GM21423 (cell line): ENCODE results near the gene CCDC117.

ENCODE experiments used
- ATAC-seq: cut with Tn5 transposase; IDR thresholded peaks from one replicate; pipeline ENCODE4 v1.9.1; 2021; ENCODE audit warnings: mild to moderate bottlenecking, moderate library complexity; ENCODE audit not compliant: unreplicated experiment

The CCDC117 gene

GRCh38 chr22:28769394-28770085 is 3.0 kb upstream of the CCDC117 start:
- ATAC-seq = no peak

- no peak for ATAC-seq
Measured at GRCh38 chr22:28771195-28771791, 1.2 kb upstream of the CCDC117 start.

- ATAC-seq = peak; percentile 28
Measured at GRCh38 chr22:28773461-28773867, 969 bp downstream of the CCDC117 start.

- no peak for ATAC-seq
Measured at GRCh38 chr22:28774378-28774777, 1.9 kb downstream of the CCDC117 start.

GRCh38 chr22:28779833-28780232 is 7.3 kb downstream of the CCDC117 start:
- no peak for ATAC-seq

GRCh38 chr22:28780296-28780695 is 7.8 kb downstream of the CCDC117 start:
- ATAC-seq = no peak

- no peak for ATAC-seq
Measured at GRCh38 chr22:28783786-28784671, 11.5 kb downstream of the CCDC117 start.

- ATAC-seq = no peak
Measured at GRCh38 chr22:28788601-28789000, 16.1 kb downstream of the CCDC117 start.

GRCh38 chr22:28791124-28791523 is 18.6 kb downstream of the CCDC117 start:
- no peak for ATAC-seq

GRCh38 chr22:28791841-28792490 is 19.5 kb downstream of the CCDC117 start:
- peak; percentile 48 for ATAC-seq

- peak; percentile 28 for ATAC-seq
Measured at GRCh38 chr22:28792491-28793383, 20.2 kb downstream of the CCDC117 start.

GRCh38 chr22:28793976-28794584 is 21.6 kb downstream of the CCDC117 start:
- no peak for ATAC-seq

GRCh38 chr22:28795071-28795693 is 22.7 kb downstream of the CCDC117 start:
- no peak for ATAC-seq

- ATAC-seq = no peak
Measured at GRCh38 chr22:28795932-28796856, 23.7 kb downstream of the CCDC117 start.

GRCh38 chr22:28798810-28799605 is 26.5 kb downstream of the CCDC117 start:
- no peak for ATAC-seq

- ATAC-seq = peak; percentile 22
Measured at GRCh38 chr22:28799606-28800307, 27.3 kb downstream of the CCDC117 start.
